Nephron (organoid): Measurements from ENCODE around the gene WDR49.

Source experiments
- H3K27ac Mint-ChIP-seq, 3 experiments: 2 replicates each; pipeline ENCODE4 v1.8.0; 2020; ENCODE audit warnings: mixed read lengths in 3 of 3, mild to moderate bottlenecking in 2 of 3, moderate library complexity in 1 of 3
- H3K27me3 Mint-ChIP-seq: 2 replicates; pipeline ENCODE4 v1.8.0; 2021; ENCODE audit warnings: low read depth, mild to moderate bottlenecking, moderate library complexity, mixed read lengths
- H3K36me3 Mint-ChIP-seq: 2 replicates; pipeline ENCODE4 v1.8.0; 2020; ENCODE audit warnings: low read depth, mixed read lengths
- H3K4me1 Mint-ChIP-seq: 2 replicates; pipeline ENCODE4 v1.8.0; 2020; ENCODE audit warnings: mixed read lengths
- H3K4me3 Mint-ChIP-seq, 3 experiments: 2 replicates each; pipeline ENCODE4 v1.8.0; 2020; ENCODE audit warnings: mild to moderate bottlenecking in 3 of 3, mixed read lengths in 3 of 3, moderate library complexity in 2 of 3
- H3K9me3 Mint-ChIP-seq: 2 replicates; pipeline ENCODE4 v1.8.0; 2020; ENCODE audit warnings: mixed read lengths
- TF ChIP-seq, protein P1 (sequence below), 3 experiments: fragments of 200-600 bp; sonication (generic); IDR thresholded peaks; one replicate each; pipeline ENCODE4 v1.5.0; 2021; ENCODE audit warnings: antibody characterized with exemption in 3 of 3; ENCODE audit not compliant: unreplicated experiment in 3 of 3

The WDR49 gene

DNA sequence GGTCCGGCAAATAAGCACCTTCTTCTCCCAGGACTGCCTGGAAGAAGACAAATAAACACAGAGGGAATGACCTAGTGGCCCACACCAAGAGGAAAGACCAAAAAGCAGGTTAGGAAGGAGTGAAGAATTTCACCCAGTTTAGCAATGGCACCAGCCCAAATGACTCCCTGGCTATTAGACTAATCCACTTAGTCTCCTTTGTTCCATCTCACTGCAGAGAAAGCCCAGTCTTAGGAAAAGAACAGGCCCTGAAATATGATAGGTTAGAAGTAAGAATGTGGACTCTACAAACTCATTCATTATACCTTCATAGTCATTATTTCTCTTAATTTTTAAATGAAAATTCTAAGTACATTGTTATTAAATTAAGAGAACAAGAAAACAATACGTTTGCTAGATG is 203.1 kb downstream of the WDR49 start:
- no peaks in the 10 kb centered on the region for H3K36me3 Mint-ChIP-seq
- H3K9me3 Mint-ChIP-seq = no peaks in the 10 kb centered on the region
- H3K4me3 Mint-ChIP-seq = no peak overlapping the region
- H3K27me3 Mint-ChIP-seq = no peaks in the 10 kb centered on the region
- H3K4me1 Mint-ChIP-seq = peaks cover 13% of the 10 kb centered on the region
- TF ChIP-seq, protein P1, sequence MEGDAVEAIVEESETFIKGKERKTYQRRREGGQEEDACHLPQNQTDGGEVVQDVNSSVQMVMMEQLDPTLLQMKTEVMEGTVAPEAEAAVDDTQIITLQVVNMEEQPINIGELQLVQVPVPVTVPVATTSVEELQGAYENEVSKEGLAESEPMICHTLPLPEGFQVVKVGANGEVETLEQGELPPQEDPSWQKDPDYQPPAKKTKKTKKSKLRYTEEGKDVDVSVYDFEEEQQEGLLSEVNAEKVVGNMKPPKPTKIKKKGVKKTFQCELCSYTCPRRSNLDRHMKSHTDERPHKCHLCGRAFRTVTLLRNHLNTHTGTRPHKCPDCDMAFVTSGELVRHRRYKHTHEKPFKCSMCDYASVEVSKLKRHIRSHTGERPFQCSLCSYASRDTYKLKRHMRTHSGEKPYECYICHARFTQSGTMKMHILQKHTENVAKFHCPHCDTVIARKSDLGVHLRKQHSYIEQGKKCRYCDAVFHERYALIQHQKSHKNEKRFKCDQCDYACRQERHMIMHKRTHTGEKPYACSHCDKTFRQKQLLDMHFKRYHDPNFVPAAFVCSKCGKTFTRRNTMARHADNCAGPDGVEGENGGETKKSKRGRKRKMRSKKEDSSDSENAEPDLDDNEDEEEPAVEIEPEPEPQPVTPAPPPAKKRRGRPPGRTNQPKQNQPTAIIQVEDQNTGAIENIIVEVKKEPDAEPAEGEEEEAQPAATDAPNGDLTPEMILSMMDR (IDR thresholded peaks at IDR 0.05; ENCODE audit: unreplicated experiment in 3 of 3) = no peak
- H3K27ac Mint-ChIP-seq = no peak overlapping the region

GRCh38 chr3:167450195-167450594 is 203.5 kb downstream of the WDR49 start:
- H3K27ac Mint-ChIP-seq = no peak overlapping the region
- no peak overlapping the region for H3K4me3 Mint-ChIP-seq
- no peaks in the 10 kb centered on the region for H3K36me3 Mint-ChIP-seq
- H3K4me1 Mint-ChIP-seq = peaks cover 15% of the 10 kb centered on the region
- no peaks in the 10 kb centered on the region for H3K9me3 Mint-ChIP-seq
- no peaks in the 10 kb centered on the region for H3K27me3 Mint-ChIP-seq
- TF ChIP-seq, protein P1 (IDR thresholded peaks at IDR 0.05; ENCODE audit: unreplicated experiment in 3 of 3) = no peak

- H3K27me3 Mint-ChIP-seq = no peaks in the 10 kb centered on the region
- H3K4me3 Mint-ChIP-seq = no peak overlapping the region
- H3K9me3 Mint-ChIP-seq = peaks cover 3% of the 10 kb centered on the region
- no peaks in the 10 kb centered on the region for H3K36me3 Mint-ChIP-seq
- peaks cover 7% of the 10 kb centered on the region for H3K4me1 Mint-ChIP-seq
- TF ChIP-seq, protein P1 (IDR thresholded peaks at IDR 0.05; ENCODE audit: unreplicated experiment in 3 of 3) = no peak
- peak overlapping the region in 1 of 3 experiments; percentile 9 for H3K27ac Mint-ChIP-seq
Observed at GRCh38 chr3:167445491-167445890, 208.3 kb downstream of the WDR49 start.

DNA sequence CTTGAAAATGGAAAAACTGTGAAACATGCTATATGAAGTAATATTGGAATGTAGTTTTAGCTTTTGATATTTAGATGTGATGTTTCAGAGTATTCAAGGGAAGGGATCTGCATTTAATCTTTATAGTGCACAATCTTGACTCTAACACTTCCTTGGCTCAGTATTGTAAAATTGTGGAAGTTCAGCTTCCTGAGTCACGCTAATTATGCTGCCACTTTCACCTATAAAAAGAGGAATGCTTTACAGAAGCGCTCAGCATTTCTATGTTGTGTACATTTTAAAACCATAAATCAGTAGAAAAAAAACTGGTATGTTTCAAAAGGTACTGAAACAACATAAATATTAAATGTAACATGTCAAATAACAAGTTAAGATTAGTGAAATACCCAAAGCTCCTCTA is 212.5 kb downstream of the WDR49 start:
- Mint-ChIP-seq H3K36me3 (no peaks in the 10 kb centered on the region), H3K4me3 (no peak overlapping the region), H3K4me1 (peaks cover 6% of the 10 kb centered on the region), H3K27me3 (no peaks in the 10 kb centered on the region), H3K27ac (no peak overlapping the region), H3K9me3 (peaks cover 3% of the 10 kb centered on the region)
- TF ChIP-seq, protein P1 (IDR thresholded peaks at IDR 0.05; ENCODE audit: unreplicated experiment in 3 of 3) = no peak

- Mint-ChIP-seq H3K4me1 (no peaks in the 10 kb centered on the region), H3K4me3 (no peak overlapping the region), H3K27ac (no peak overlapping the region), H3K27me3 (no peaks in the 10 kb centered on the region), H3K9me3 (peaks cover 3% of the 10 kb centered on the region), H3K36me3 (no peaks in the 10 kb centered on the region)
- TF ChIP-seq, protein P1 (IDR thresholded peaks at IDR 0.05; ENCODE audit: unreplicated experiment in 3 of 3) = no peak
Observed at GRCh38 chr3:167437428-167438139, 216.2 kb downstream of the WDR49 start.
